ENCODE data around the gene TCP1. TPM values are rescaled to one million over a fixed set of nuclear protein-coding genes. Genes with fewer than 3 reads are reported as not detected.

Gene TCP1
- total and polyA plus RNA-seq, 9 of the 15 experiments (the other 6 are each of a cell fraction or from before 2014, with no cell fraction given): 331 to 801 (median 645) TPM

DNA sequence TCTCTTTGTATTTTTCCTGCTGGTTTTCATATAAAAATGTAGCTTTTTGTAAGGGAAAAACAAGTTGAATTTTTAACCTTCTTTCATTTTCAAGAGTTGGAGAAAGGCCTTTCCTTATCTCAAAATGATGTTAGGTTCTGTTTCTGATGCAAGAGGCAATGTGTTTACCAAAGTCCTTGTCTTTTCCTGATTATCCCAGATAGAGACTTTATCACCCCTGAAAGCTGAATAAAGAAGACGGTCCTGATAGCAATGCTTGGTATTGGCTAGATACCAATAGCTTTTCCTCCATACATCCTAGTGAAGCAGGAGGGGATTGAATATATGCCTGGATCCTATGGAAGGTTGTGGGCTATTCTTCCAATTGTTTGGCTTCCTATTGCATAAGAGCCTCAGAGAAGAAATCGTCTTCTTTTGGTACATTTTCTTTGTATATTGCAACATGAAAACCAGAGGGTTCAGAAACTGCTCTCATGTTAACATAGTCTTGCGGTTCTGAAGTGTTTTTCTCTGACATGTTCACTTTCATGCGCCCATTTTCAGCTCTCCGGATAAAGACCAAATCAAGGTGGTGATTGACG is 16.1 kb upstream of the TCP1 start (continued):
- no peak for TF ChIP-seq PHB2 (IDR thresholded peaks at IDR 0.05; ENCODE audit: low read depth)
- TF ChIP-seq CEBPB (tag; IDR thresholded peaks at IDR 0.05): peak; percentile 86
- TF ChIP-seq ELF4 (CRISPR knock-in tag; IDR thresholded peaks at IDR 0.05): no peak
- TF ChIP-seq PHF20 (IDR thresholded peaks at IDR 0.05; ENCODE audit: partially characterized antibody): no peak
- no peak for TF ChIP-seq MITF (IDR thresholded peaks at IDR 0.05)
- peak; percentile 22; the same call in 1 of the 2 replicates for TF ChIP-seq SMARCA4 (IDR thresholded peaks at IDR 0.05)
- TF ChIP-seq ZNF347 (CRISPR knock-in tag; IDR thresholded peaks at IDR 0.05; ENCODE audit: low read depth): no peak
- no peak for TF ChIP-seq RBM34 (IDR thresholded peaks at IDR 0.05; ENCODE audit: borderline replicate concordance, insufficient read depth, low read length)

GRCh38 chr6:159804504-159804903 is 15.1 kb upstream of the TCP1 start:
- Histone ChIP-seq H3K79me2 (ENCODE audit: control insufficient read depth, insufficient read depth, low read length) (no peaks in the 10 kb centered on the region), H3K27ac (ENCODE audit: extremely low read depth, low read depth, low read length) (no peak overlapping the region), H3K27me3 (ENCODE audit: control insufficient read depth in 2 of 2, insufficient read depth in 2 of 2, low read length in 2 of 2) (peaks cover 4 to 30% of the 10 kb centered on the region in 2 experiments), H3K9me1 (ENCODE audit: control insufficient read depth, insufficient read depth, low read length) (no peaks in the 10 kb centered on the region), H3K4me3 (no peak overlapping the region), H3K4me2 (ENCODE audit: insufficient read depth, low read length) (no peak overlapping the region; the same call in 1 of the 2 replicates), H2AFZ (ENCODE audit: low read depth, low read length) (0 out of 2 replicates have a peak overlapping the region, but pooled peaks have one; percentile 16), H3K9me3 (replicated peaks; ENCODE audit: control insufficient read depth, insufficient read depth, low read depth, low read length) (no peaks in the 10 kb centered on the region), H3K9ac (ENCODE audit: insufficient read depth in 1 of 2, low read depth in 2 of 2, low read length in 2 of 2) (no peak overlapping the region), H4K20me1 (replicated peaks; ENCODE audit: control insufficient read depth, insufficient read depth, low read length) (no peaks in the 10 kb centered on the region), H3K4me1 (replicated peaks in 1 of 2; ENCODE audit: control insufficient read depth in 2 of 2, insufficient read depth in 2 of 2, low read length in 2 of 2) (peaks cover 7 to 16% of the 10 kb centered on the region in 2 experiments; a peak in 4 of 5 replicates), H3K36me3 (ENCODE audit: control insufficient read depth, insufficient read depth, low read length) (0 out of 3 replicates have a peak, but pooled peaks cover 2% of the 10 kb centered on the region)
- POLR2A ChIA-PET: interaction anchor here (3.0 kb wide), 1 partner anchor 15 kb away, joined by 24 read pairs; the partner anchor contains the start of genes MRPL18 and TCP1
- in situ Hi-C loops (cut with MboI): no loop called here
- CTCF ChIA-PET (ENCODE audit: low intra/inter-chr PET ratio): interaction anchor here (0.6 kb wide), 1 partner anchor 111 kb away, joined by 3 read pairs; the partner anchor contains the start of gene SOD2
- FAIRE-seq (no peak), DNase-seq (ENCODE audit: extremely low read depth in 1 of 4, low spot score in 3 of 4) (no peak), ATAC-seq (peak; percentile 19)
- intact Hi-C loops (cut with micrococcal nuclease): no loop called here
- TF ChIP-seq ZNF444 (CRISPR knock-in tag; IDR thresholded peaks at IDR 0.05) (no peak), EGR1 (conservative IDR thresholded peaks at IDR 0.05) (peak; percentile 19; the same call in 1 of the 2 replicates), GABPB2 (CRISPR knock-in tag; conservative IDR thresholded peaks at IDR 0.05) (no peak), CBX8 (IDR thresholded peaks at IDR 0.05; ENCODE audit: borderline replicate concordance, extremely low read depth, low read depth, low read length, poor library complexity, severe bottlenecking) (peak; percentile 88), ZFP36 (IDR thresholded peaks at IDR 0.05; ENCODE audit: low read depth, low read length, partially characterized antibody) (peak; percentile 19)
- BruUV-seq (replicated peaks): no TSS peak
- 21% methylated on average over 10 of the region's 10 CpGs for WGBS (ENCODE audit: insufficient coverage, low coverage, missing lambda C conversion rate)

All from K562 (cell line).